Measurements from ENCODE around the gene PTPRN2.

DNA sequence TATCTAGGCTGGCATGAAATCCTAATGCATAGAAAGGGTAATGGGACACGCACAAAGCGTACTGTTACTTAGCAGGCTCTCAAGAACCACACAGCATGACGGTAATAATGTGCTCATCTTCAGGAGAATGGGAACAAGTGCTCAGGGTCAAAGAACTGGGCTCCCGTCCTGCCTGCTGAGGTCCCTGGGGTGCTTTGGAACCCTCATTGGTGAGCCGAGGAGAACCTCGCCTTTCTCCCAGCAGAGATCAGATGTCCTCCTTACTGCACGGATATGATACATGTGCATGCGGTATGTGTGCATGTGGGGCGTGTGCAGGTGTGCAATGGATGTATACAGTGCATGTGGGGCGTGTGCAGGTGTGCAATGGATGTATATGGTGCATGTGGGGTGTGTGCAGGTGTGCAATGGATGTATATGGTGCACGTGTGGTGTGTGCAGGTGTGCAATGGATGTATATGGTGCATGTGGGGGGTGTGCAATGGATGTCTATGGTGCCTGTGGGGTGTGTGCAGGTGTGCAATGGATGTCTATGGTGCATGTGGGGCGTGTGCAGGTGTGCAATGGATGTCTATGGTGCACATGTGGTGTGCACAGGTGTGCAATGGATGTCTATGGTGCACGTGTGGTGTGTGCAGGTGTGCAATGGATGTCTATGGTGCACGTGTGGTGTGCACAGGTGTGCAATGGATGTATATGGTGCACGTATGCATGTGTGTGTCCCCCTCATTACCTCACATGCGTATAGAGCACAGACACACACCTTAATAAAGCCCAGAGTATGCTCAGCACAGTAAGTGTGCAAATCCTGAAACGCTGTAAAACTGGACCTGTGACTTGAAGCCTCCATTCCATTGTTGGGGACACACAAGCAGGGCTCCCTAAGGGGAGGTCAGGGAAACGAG lies 336.3 kb downstream of the PTPRN2 start:
- TF ChIP-seq POLR2A (IDR thresholded peaks at IDR 0.05): no peak
- no peak for TF ChIP-seq CTCF (IDR thresholded peaks at IDR 0.05)
